HepG2 (cell line): ENCODE measurements around the gene DLG2. TPM values are rescaled to one million over a fixed set of nuclear protein-coding genes. Genes with fewer than 3 reads are reported as not detected.

Experiments
- ATAC-seq: fragments of 200-7000 bp; cut with Tn5 transposase; 3 replicates; pipeline ENCODE4 v1.9.1; 2020; ENCODE audit warnings: mild to moderate bottlenecking, moderate library complexity
- BruUV-seq: library from RNA; stranded (reverse); fragments of 400-500 nt; replicated peaks from 2 replicates; lab custom pipeline; 2021; lab: Mats Ljungman, UMichigan
- CTCF ChIA-PET: fragments of 300-600 bp; formaldehyde crosslinking; extraction: SDS; loops from one replicate; lab custom pipeline; 2021; ENCODE audit warnings: low total read pairs, inconsistent platforms, low intra/inter-chr PET ratio; lab: Yijun Ruan, JAX
- POLR2A ChIA-PET: fragments of 350-600 bp; sonication (Branson Sonifier 250); formaldehyde crosslinking; loops from one replicate; lab custom pipeline; 2020; ENCODE audit warnings: antibody characterized with exemption, inconsistent platforms; lab: Yijun Ruan, JAX
- DNase-seq: peaks from one replicate; pipeline ENCODE4 v3.0.0-alpha.2; 2015; ENCODE audit warnings: low spot score
- FAIRE-seq: peaks from 3 replicates; lab custom pipeline; 2011; peaks lifted over from hg19 to GRCh38; lab: Jason Lieb, UNC
- H2AFZ ChIP-seq: one replicate; pipeline ENCODE4 v1.6.1; 2011; ENCODE audit warnings: low read length, inconsistent platforms
- H3K27ac ChIP-seq: fragments of 300-600 bp; 3 replicates; pipeline ENCODE4 v1.8.0; 2011; ENCODE audit warnings: mixed run types, mild to moderate bottlenecking, mixed read lengths, low read length, inconsistent platforms; ENCODE audit not compliant: insufficient read depth; ENCODE audit errors: extremely low read length
- H3K27me3 ChIP-seq, 2 experiments: fragments of 200-600 bp in 1 of 2; 2 replicates in 1 of 2; 3 replicates in 1 of 2; pipeline versions ENCODE4 v1.6.0 to v1.8.0; 2011; ENCODE audit warnings: low read length in 2 of 2, mild to moderate bottlenecking in 2 of 2, moderate library complexity in 2 of 2, inconsistent platforms in 1 of 2; ENCODE audit not compliant: insufficient read depth in 2 of 2, control insufficient read depth in 1 of 2
- H3K36me3 ChIP-seq, 2 experiments: fragments of 200-600 bp in 1 of 2; replicated peaks in 1 of 2; 2 replicates in 1 of 2; 3 replicates in 1 of 2; pipeline versions ENCODE4 v1.5.1 to v1.8.0; 2011; ENCODE audit warnings: low read length in 2 of 2, inconsistent platforms in 1 of 2; ENCODE audit not compliant: insufficient read depth in 2 of 2, control insufficient read depth in 1 of 2
- H3K4me1 ChIP-seq: 2 replicates; pipeline ENCODE4 v1.5.1; 2012; ENCODE audit warnings: low read length, inconsistent platforms; ENCODE audit not compliant: insufficient read depth
- H3K4me2 ChIP-seq: 2 replicates; pipeline ENCODE4 v1.6.0; 2011; ENCODE audit warnings: low read depth, low read length, inconsistent platforms
- H3K4me3 ChIP-seq, 3 experiments: fragments of 200-600 bp in 1 of 3; sonication (generic), shearing (Covaris generic) in 1 of 3; replicated peaks in 1 of 3; 2 replicates each; pipeline ENCODE4 v1.5.1; 2011 to 2016; ENCODE audit warnings: low read length in 3 of 3, inconsistent platforms in 2 of 3, low read depth in 2 of 3, mild to moderate bottlenecking in 2 of 3, control low read depth in 1 of 3, mixed read lengths in 1 of 3; ENCODE audit not compliant: insufficient read depth in 1 of 3
- H3K79me2 ChIP-seq: one replicate; pipeline ENCODE4 v1.6.1; 2011; ENCODE audit warnings: low read length, inconsistent platforms; ENCODE audit not compliant: insufficient read depth
- H3K9ac ChIP-seq: 2 replicates; pipeline ENCODE4 v1.6.0; 2011; ENCODE audit warnings: mild to moderate bottlenecking, low read depth, low read length, inconsistent platforms; ENCODE audit not compliant: insufficient read depth
- H3K9me3 ChIP-seq: 2 replicates; pipeline ENCODE4 v1.5.1; 2012; ENCODE audit warnings: mild to moderate bottlenecking, low read length
- H4K20me1 ChIP-seq: 2 replicates; pipeline ENCODE4 v1.6.0; 2011; ENCODE audit warnings: inconsistent platforms, mild to moderate bottlenecking, low read length, moderate library complexity; ENCODE audit not compliant: insufficient read depth
- ETS1 ChIP-seq: sonication (generic); formaldehyde crosslinking; IDR thresholded peaks from 2 replicates; pipeline ENCODE4 v1.4.0; 2020; ENCODE audit warnings: missing genetic modification reagents
- IKZF4 ChIP-seq: sonication (generic); formaldehyde crosslinking; IDR thresholded peaks from 2 replicates; pipeline ENCODE4 v1.5.1; 2020; ENCODE audit warnings: borderline replicate concordance, mild to moderate bottlenecking, low read depth, missing genetic modification reagents; ENCODE audit errors: not compliant biosample characterization
- NFAT5 ChIP-seq: sonication (generic); formaldehyde crosslinking; IDR thresholded peaks from 2 replicates; pipeline ENCODE4 v1.4.0; 2020; ENCODE audit warnings: missing genetic modification reagents
- PBX2 ChIP-seq: IDR thresholded peaks from 2 replicates; pipeline ENCODE4 v1.6.1; 2016; ENCODE audit warnings: control low read depth
- RAD21 ChIP-seq: fragments of 450-650 bp; formaldehyde crosslinking; IDR thresholded peaks from 2 replicates; pipeline ENCODE4 v1.5.0; 2020; ENCODE audit warnings: mild to moderate bottlenecking
- RAD51 ChIP-seq: fragments of 450-650 bp; IDR thresholded peaks from 2 replicates; pipeline ENCODE4 v1.6.1; 2016; ENCODE audit warnings: borderline replicate concordance
- RBM39 ChIP-seq: fragments of 200-400 bp; formaldehyde crosslinking; IDR thresholded peaks from one replicate; pipeline ENCODE4 v1.6.1; 2018; ENCODE audit warnings: antibody characterized with exemption, mild to moderate bottlenecking, low read depth, low read length; ENCODE audit not compliant: poor library complexity, severe bottlenecking
- TMF1 ChIP-seq: sonication (generic); formaldehyde crosslinking; IDR thresholded peaks from 2 replicates; pipeline ENCODE4 v1.8.1; 2022; ENCODE audit warnings: low read depth, missing genetic modification reagents
- ZNF557 ChIP-seq: sonication (generic); formaldehyde crosslinking; IDR thresholded peaks from 2 replicates; pipeline ENCODE4 v1.4.0; 2020; ENCODE audit warnings: missing genetic modification reagents
- ZNF761 ChIP-seq: sonication (generic); formaldehyde crosslinking; conservative IDR thresholded peaks from 2 replicates; pipeline ENCODE4 v1.4.0; 2020; ENCODE audit warnings: mild to moderate bottlenecking, missing genetic modification reagents
- ZNF781 ChIP-seq: sonication (generic); formaldehyde crosslinking; IDR thresholded peaks from 2 replicates; pipeline ENCODE4 v1.5.1; 2020; ENCODE audit warnings: borderline replicate concordance, mild to moderate bottlenecking, missing genetic modification reagents; ENCODE audit errors: not compliant biosample characterization
- ZNF790 ChIP-seq: sonication (generic); formaldehyde crosslinking; IDR thresholded peaks from 2 replicates; pipeline ENCODE4 v1.8.0; 2022; ENCODE audit warnings: missing genetic modification reagents, mild to moderate bottlenecking, borderline replicate concordance
- WGBS: methylation state at CpG from one replicate; pipeline ENCODE4 v1.1.6; 2017; ENCODE audit warnings: low lambda C conversion rate; 5-methylcytosine and 5-hydroxymethylcytosine counted together
- in situ Hi-C: cut with HindIII; loops from 2 replicates; pipeline ENCODE4 v1.10.0; 2017; ENCODE audit warnings: low pct_unique_long_range_greater_than_20kb; ENCODE audit not compliant: extremely low pct_ligation_motif_present
- intact Hi-C: fragments of 100-400 bp; cut with micrococcal nuclease; formaldehyde crosslinking; loops from one replicate; pipeline ENCODE4 v1.10.0; 2022; ENCODE audit not compliant: unreplicated experiment
- polyA plus RNA-seq, 8 experiments: library from polyadenylated mRNA; depleted of rRNA in 3 of 8; stranded (reverse) in 7 of 8; unstranded in 1 of 8; fragments of >200 nt; fragmentation: Illumina TruSeq in 4 of 8; extraction: Trizol in 4 of 8; gene quantifications; 2 replicates each; pipeline versions ENCODE4 v1.2.1 to v1.2.3, GENCODE V29; 2011 to 2016; ENCODE audit warnings: low read depth in 4 of 8, missing spikeins in 1 of 8, mixed read lengths in 1 of 8; ENCODE audit not compliant: insufficient read depth in 1 of 8
- total RNA-seq, 5 experiments: library from RNA; depleted of rRNA; stranded (reverse); fragments of >200 nt; fragmentation: Illumina TruSeq; extraction: Trizol; gene quantifications; 2 replicates each; pipeline ENCODE4 v1.2.3, GENCODE V29; 2016; ENCODE audit warnings: low read depth in 1 of 5

DLG2 gene
- total and polyA plus RNA-seq, 2 of the 13 experiments (the other 11 are each of a cell fraction or from before 2014, with no cell fraction given) = 0.46 to 1.0 TPM

GRCh38 chr11:84522331-84522730 is 1104.8 kb downstream of the DLG2 start (continued):
- TF ChIP-seq ZNF761 (CRISPR knock-in tag) = no peak
- no peak for TF ChIP-seq RAD21 (CRISPR knock-in tag)
- TF ChIP-seq, all 625 proteins: peak for 0

- TF ChIP-seq ETS1 (CRISPR knock-in tag) = no peak
- no peak for TF ChIP-seq IKZF4 (CRISPR knock-in tag)
- no peak for TF ChIP-seq PBX2 (CRISPR knock-in tag)
- TF ChIP-seq TMF1 (CRISPR knock-in tag) = no peak
- no peak for TF ChIP-seq RBM39
- no peak for TF ChIP-seq ZNF781
- TF ChIP-seq RAD51 = no peak
- TF ChIP-seq ZNF557 (CRISPR knock-in tag) = no peak
- TF ChIP-seq ZNF790 (CRISPR knock-in tag) = no peak
- no peak for TF ChIP-seq NFAT5
- no peak for ATAC-seq
- no peak for DNase-seq
- POLR2A ChIA-PET = no interaction called here
- in situ Hi-C loops (no loop called here), intact Hi-C loops (no loop called here)
- Histone ChIP-seq H3K4me1 (no peaks in the 10 kb centered on the region), H3K27ac (no peak overlapping the region), H4K20me1 (no peaks in the 10 kb centered on the region), H3K36me3 (no peaks in the 10 kb centered on the region), H3K4me2 (no peak overlapping the region), H3K9me3 (no peaks in the 10 kb centered on the region), H3K9ac (no peak overlapping the region), H3K79me2 (no peaks in the 10 kb centered on the region), H3K4me3 (no peak overlapping the region), H2AFZ (no peak overlapping the region), H3K27me3 (no peaks in the 10 kb centered on the region)
- 0% methylated on average over 2 of the region's 2 CpGs for WGBS
- BruUV-seq = no TSS peak
- no peak for FAIRE-seq
- CTCF ChIA-PET = no interaction called here
Observed at GRCh38 chr11:84518631-84519183, 1108.4 kb downstream of the DLG2 start.
